Left ventricle myocardium inferior (tissue), 1 donor: Measurements from ENCODE around the gene RPS15. TPM values are rescaled to one million over a fixed set of nuclear protein-coding genes. Genes with fewer than 3 reads are reported as not detected.

Source experiments
- DNase-seq: peaks from one replicate; pipeline ENCODE4 v3.0.0-alpha.2; 2020
- H3K27ac ChIP-seq: fragments of 200-600 bp; replicated peaks from 2 replicates; pipeline ENCODE4 v1.8.0; 2021
- H3K27me3 ChIP-seq: fragments of 200-600 bp; 2 replicates; pipeline ENCODE4 v1.8.0; 2021; ENCODE audit warnings: low read depth
- H3K36me3 ChIP-seq: fragments of 200-600 bp; 2 replicates; pipeline ENCODE4 v1.8.0; 2021
- H3K4me1 ChIP-seq: fragments of 200-600 bp; 2 replicates; pipeline ENCODE4 v1.8.0; 2021
- H3K4me3 ChIP-seq: fragments of 200-600 bp; 2 replicates; pipeline ENCODE4 v1.8.0; 2021; ENCODE audit warnings: mild to moderate bottlenecking, moderate library complexity
- H3K9me3 ChIP-seq: fragments of 200-600 bp; replicated peaks from 2 replicates; pipeline ENCODE4 v1.8.0; 2021
- intact Hi-C: fragments of 100-400 bp; cut with micrococcal nuclease; formaldehyde crosslinking; loops from one replicate; pipeline ENCODE4 v1.11.0; 2022
- total RNA-seq: library from RNA; stranded (reverse); fragmentation: NEBNext Ultra II Directional; extraction: Animal tissue kit (Norgen Biotek cat#: 25700); gene quantifications from one replicate; pipeline ENCODE4 v1.2.1, GENCODE V29; 2021
- TF ChIP-seq, protein P1 (sequence below): fragments of 200-600 bp; IDR thresholded peaks from 2 replicates; pipeline ENCODE4 v1.8.0; 2021; ENCODE audit warnings: antibody characterized with exemption, mild to moderate bottlenecking, borderline replicate concordance
- donor health status: DM: no; HTN: yes; CAD: no; lungs with severe emphysema.

The RPS15 gene
- total RNA-seq, 1 donor from 2014 or later, result 588 TPM

- peaks cover 38% of the 10 kb centered on the region for H3K4me1 ChIP-seq
- no peak overlapping the region for H3K27ac ChIP-seq
- DNase-seq, result no peak
- peaks cover 13% of the 10 kb centered on the region for H3K36me3 ChIP-seq
- no peak overlapping the region for H3K4me3 ChIP-seq
- H3K9me3 ChIP-seq, result no peaks in the 10 kb centered on the region
- TF ChIP-seq, protein P1, sequence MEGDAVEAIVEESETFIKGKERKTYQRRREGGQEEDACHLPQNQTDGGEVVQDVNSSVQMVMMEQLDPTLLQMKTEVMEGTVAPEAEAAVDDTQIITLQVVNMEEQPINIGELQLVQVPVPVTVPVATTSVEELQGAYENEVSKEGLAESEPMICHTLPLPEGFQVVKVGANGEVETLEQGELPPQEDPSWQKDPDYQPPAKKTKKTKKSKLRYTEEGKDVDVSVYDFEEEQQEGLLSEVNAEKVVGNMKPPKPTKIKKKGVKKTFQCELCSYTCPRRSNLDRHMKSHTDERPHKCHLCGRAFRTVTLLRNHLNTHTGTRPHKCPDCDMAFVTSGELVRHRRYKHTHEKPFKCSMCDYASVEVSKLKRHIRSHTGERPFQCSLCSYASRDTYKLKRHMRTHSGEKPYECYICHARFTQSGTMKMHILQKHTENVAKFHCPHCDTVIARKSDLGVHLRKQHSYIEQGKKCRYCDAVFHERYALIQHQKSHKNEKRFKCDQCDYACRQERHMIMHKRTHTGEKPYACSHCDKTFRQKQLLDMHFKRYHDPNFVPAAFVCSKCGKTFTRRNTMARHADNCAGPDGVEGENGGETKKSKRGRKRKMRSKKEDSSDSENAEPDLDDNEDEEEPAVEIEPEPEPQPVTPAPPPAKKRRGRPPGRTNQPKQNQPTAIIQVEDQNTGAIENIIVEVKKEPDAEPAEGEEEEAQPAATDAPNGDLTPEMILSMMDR, result no peak
- intact Hi-C loops, result no loop called here
- peaks cover 57% of the 10 kb centered on the region for H3K27me3 ChIP-seq
These were observed 19.7 kb downstream of the RPS15 start for GRCh38 chr19:1457892-1458291.

- no peak for DNase-seq
- Histone ChIP-seq H3K36me3 (peaks cover 13% of the 10 kb centered on the region), H3K9me3 (no peaks in the 10 kb centered on the region), H3K4me1 (peaks cover 24% of the 10 kb centered on the region), H3K27me3 (peaks cover 50% of the 10 kb centered on the region), H3K4me3 (no peak overlapping the region), H3K27ac (no peak overlapping the region)
- TF ChIP-seq, protein P1, result no peak
- intact Hi-C loops, result no loop called here
These were observed 21.3 kb downstream of the RPS15 start for GRCh38 chr19:1459479-1459878.

GRCh38 chr19:1460033-1460995, 22.1 kb downstream of the RPS15 start:
- H3K9me3 ChIP-seq, result no peaks in the 10 kb centered on the region
- peaks cover 23% of the 10 kb centered on the region for H3K4me1 ChIP-seq
- no peak overlapping the region for H3K4me3 ChIP-seq
- peaks cover 49% of the 10 kb centered on the region for H3K27me3 ChIP-seq
- TF ChIP-seq, protein P1, result no peak
- H3K27ac ChIP-seq, result no peak overlapping the region
- peaks cover 13% of the 10 kb centered on the region for H3K36me3 ChIP-seq
- intact Hi-C loops, result no loop called here
- no peak for DNase-seq

DNA sequence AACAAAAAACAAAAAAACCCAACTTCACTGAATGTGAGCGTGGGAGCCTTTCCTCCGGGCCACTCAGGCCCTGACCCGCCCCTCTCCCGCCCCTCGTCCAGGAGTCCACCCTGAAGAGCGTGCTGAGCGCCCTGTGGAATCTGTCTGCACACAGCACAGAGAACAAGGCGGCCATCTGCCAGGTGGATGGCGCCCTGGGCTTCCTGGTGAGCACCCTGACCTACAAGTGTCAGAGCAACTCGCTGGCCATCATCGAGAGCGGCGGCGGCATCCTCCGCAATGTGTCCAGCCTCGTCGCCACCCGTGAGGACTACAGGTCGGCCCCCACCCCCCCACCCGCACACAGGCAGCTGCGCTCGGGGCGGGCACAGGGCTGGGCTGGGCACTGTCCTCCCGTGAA, 23.7 kb downstream of the RPS15 start:
- TF ChIP-seq, protein P1, result no peak
- Histone ChIP-seq H3K9me3 (no peaks in the 10 kb centered on the region), H3K4me1 (peaks cover 23% of the 10 kb centered on the region), H3K27me3 (peaks cover 49% of the 10 kb centered on the region), H3K4me3 (no peak overlapping the region), H3K36me3 (peaks cover 13% of the 10 kb centered on the region), H3K27ac (no peak overlapping the region)
- DNase-seq, result no peak
- intact Hi-C loops, result no loop called here

GRCh38 chr19:1465191-1466016, 27.2 kb downstream of the RPS15 start:
- no peak overlapping the region for H3K27ac ChIP-seq
- TF ChIP-seq, protein P1, result peak; percentile 70
- no peaks in the 10 kb centered on the region for H3K9me3 ChIP-seq
- DNase-seq, result no peak
- intact Hi-C loops, result no loop called here
- H3K4me3 ChIP-seq, result peak overlapping the region; percentile 42
- H3K4me1 ChIP-seq, result peaks cover 52% of the 10 kb centered on the region
- peaks cover 64% of the 10 kb centered on the region for H3K27me3 ChIP-seq
- peaks cover 8% of the 10 kb centered on the region for H3K36me3 ChIP-seq
